HepG2 (cell line): ENCODE data around the gene GHR. TPM values are rescaled to one million over a fixed set of nuclear protein-coding genes. Genes with fewer than 3 reads are reported as not detected.

Source experiments
- ATAC-seq: fragments of 200-7000 bp; cut with Tn5 transposase; 3 replicates; pipeline ENCODE4 v1.9.1; 2020; ENCODE audit warnings: mild to moderate bottlenecking, moderate library complexity
- BruUV-seq: library from RNA; stranded (reverse); fragments of 400-500 nt; replicated peaks from 2 replicates; lab custom pipeline; 2021; lab: Mats Ljungman, UMichigan
- CTCF ChIA-PET: fragments of 300-600 bp; formaldehyde crosslinking; extraction: SDS; loops from one replicate; lab custom pipeline; 2021; ENCODE audit warnings: low total read pairs, inconsistent platforms, low intra/inter-chr PET ratio; lab: Yijun Ruan, JAX
- POLR2A ChIA-PET: fragments of 350-600 bp; sonication (Branson Sonifier 250); formaldehyde crosslinking; loops from one replicate; lab custom pipeline; 2020; ENCODE audit warnings: antibody characterized with exemption, inconsistent platforms; lab: Yijun Ruan, JAX
- DNase-seq: peaks from one replicate; pipeline ENCODE4 v3.0.0-alpha.2; 2015; ENCODE audit warnings: low spot score
- FAIRE-seq: peaks from 3 replicates; lab custom pipeline; 2011; peaks lifted over from hg19 to GRCh38; lab: Jason Lieb, UNC
- H2AFZ ChIP-seq: one replicate; pipeline ENCODE4 v1.6.1; 2011; ENCODE audit warnings: low read length, inconsistent platforms
- H3K27ac ChIP-seq: fragments of 300-600 bp; 3 replicates; pipeline ENCODE4 v1.8.0; 2011; ENCODE audit warnings: mixed run types, mild to moderate bottlenecking, mixed read lengths, low read length, inconsistent platforms; ENCODE audit not compliant: insufficient read depth; ENCODE audit errors: extremely low read length
- H3K27me3 ChIP-seq, 2 experiments: fragments of 200-600 bp in 1 of 2; 2 replicates in 1 of 2; 3 replicates in 1 of 2; pipeline versions ENCODE4 v1.6.0 to v1.8.0; 2011; ENCODE audit warnings: low read length in 2 of 2, mild to moderate bottlenecking in 2 of 2, moderate library complexity in 2 of 2, inconsistent platforms in 1 of 2; ENCODE audit not compliant: insufficient read depth in 2 of 2, control insufficient read depth in 1 of 2
- H3K36me3 ChIP-seq, 2 experiments: fragments of 200-600 bp in 1 of 2; replicated peaks in 1 of 2; 2 replicates in 1 of 2; 3 replicates in 1 of 2; pipeline versions ENCODE4 v1.5.1 to v1.8.0; 2011; ENCODE audit warnings: low read length in 2 of 2, inconsistent platforms in 1 of 2; ENCODE audit not compliant: insufficient read depth in 2 of 2, control insufficient read depth in 1 of 2
- H3K4me1 ChIP-seq: 2 replicates; pipeline ENCODE4 v1.5.1; 2012; ENCODE audit warnings: low read length, inconsistent platforms; ENCODE audit not compliant: insufficient read depth
- H3K4me2 ChIP-seq: 2 replicates; pipeline ENCODE4 v1.6.0; 2011; ENCODE audit warnings: low read depth, low read length, inconsistent platforms
- H3K4me3 ChIP-seq, 3 experiments: fragments of 200-600 bp in 1 of 3; sonication (generic), shearing (Covaris generic) in 1 of 3; replicated peaks in 1 of 3; 2 replicates each; pipeline ENCODE4 v1.5.1; 2011 to 2016; ENCODE audit warnings: low read length in 3 of 3, inconsistent platforms in 2 of 3, low read depth in 2 of 3, mild to moderate bottlenecking in 2 of 3, control low read depth in 1 of 3, mixed read lengths in 1 of 3; ENCODE audit not compliant: insufficient read depth in 1 of 3
- H3K79me2 ChIP-seq: one replicate; pipeline ENCODE4 v1.6.1; 2011; ENCODE audit warnings: low read length, inconsistent platforms; ENCODE audit not compliant: insufficient read depth
- H3K9ac ChIP-seq: 2 replicates; pipeline ENCODE4 v1.6.0; 2011; ENCODE audit warnings: mild to moderate bottlenecking, low read depth, low read length, inconsistent platforms; ENCODE audit not compliant: insufficient read depth
- H3K9me3 ChIP-seq: 2 replicates; pipeline ENCODE4 v1.5.1; 2012; ENCODE audit warnings: mild to moderate bottlenecking, low read length
- H4K20me1 ChIP-seq: 2 replicates; pipeline ENCODE4 v1.6.0; 2011; ENCODE audit warnings: inconsistent platforms, mild to moderate bottlenecking, low read length, moderate library complexity; ENCODE audit not compliant: insufficient read depth
- AGO2 ChIP-seq: fragments of 200-400 bp; formaldehyde crosslinking; optimal IDR thresholded peaks from 2 replicates; pipeline ENCODE3; 2017; ENCODE audit warnings: mild to moderate bottlenecking, low read depth, low read length, moderate library complexity
- FLYWCH1 ChIP-seq: sonication (generic); formaldehyde crosslinking; IDR thresholded peaks from 2 replicates; pipeline ENCODE4 v1.8.1; 2023; ENCODE audit warnings: mild to moderate bottlenecking, missing genetic modification reagents
- FOXC1 ChIP-seq: sonication (generic); formaldehyde crosslinking; IDR thresholded peaks from 2 replicates; pipeline ENCODE4 v1.8.0; 2022; ENCODE audit warnings: mild to moderate bottlenecking, missing genetic modification reagents, borderline replicate concordance
- MAF1 ChIP-seq: sonication (generic); formaldehyde crosslinking; IDR thresholded peaks from 2 replicates; pipeline ENCODE4 v1.5.0; 2020; ENCODE audit warnings: missing genetic modification reagents, borderline replicate concordance
- RELA ChIP-seq: sonication (generic); formaldehyde crosslinking; IDR thresholded peaks from 2 replicates; pipeline ENCODE4 v1.4.0; 2020; ENCODE audit warnings: missing genetic modification reagents
- RXRA ChIP-seq: sonication (generic); formaldehyde crosslinking; IDR thresholded peaks from 2 replicates; pipeline ENCODE4 v1.5.1; 2020; ENCODE audit warnings: missing genetic modification reagents
- SETDB1 ChIP-seq: sonication (generic); formaldehyde crosslinking; IDR thresholded peaks from 2 replicates; pipeline ENCODE4 v1.5.1; 2020; ENCODE audit warnings: missing genetic modification reagents, mild to moderate bottlenecking, borderline replicate concordance
- TBX2 ChIP-seq: sonication (generic); formaldehyde crosslinking; IDR thresholded peaks from 2 replicates; pipeline ENCODE4 v1.5.0; 2020; ENCODE audit warnings: missing genetic modification reagents, mild to moderate bottlenecking, borderline replicate concordance
- TOPORS ChIP-seq: sonication (generic); formaldehyde crosslinking; IDR thresholded peaks from 2 replicates; pipeline ENCODE4 v1.8.0; 2023; ENCODE audit warnings: mild to moderate bottlenecking, missing genetic modification reagents
- ZNF552 ChIP-seq: sonication (generic); formaldehyde crosslinking; IDR thresholded peaks from 2 replicates; pipeline ENCODE4 v1.9.0; 2022; ENCODE audit warnings: missing genetic modification reagents, mild to moderate bottlenecking, borderline replicate concordance
- ZNF597 ChIP-seq: sonication (generic); formaldehyde crosslinking; IDR thresholded peaks from 2 replicates; pipeline ENCODE4 v1.5.0; 2020; ENCODE audit warnings: missing genetic modification reagents
- ZNF891 ChIP-seq: sonication (generic); formaldehyde crosslinking; IDR thresholded peaks from 2 replicates; pipeline ENCODE4 v1.5.0; 2020; ENCODE audit warnings: mild to moderate bottlenecking, missing genetic modification reagents
- ZSCAN31 ChIP-seq: sonication (generic); formaldehyde crosslinking; IDR thresholded peaks from 2 replicates; pipeline ENCODE4 v1.5.0; 2020; ENCODE audit warnings: low read depth, mild to moderate bottlenecking, missing genetic modification reagents
- WGBS: methylation state at CpG from one replicate; pipeline ENCODE4 v1.1.6; 2017; ENCODE audit warnings: low lambda C conversion rate; 5-methylcytosine and 5-hydroxymethylcytosine counted together
- in situ Hi-C: cut with HindIII; loops from 2 replicates; pipeline ENCODE4 v1.10.0; 2017; ENCODE audit warnings: low pct_unique_long_range_greater_than_20kb; ENCODE audit not compliant: extremely low pct_ligation_motif_present
- intact Hi-C: fragments of 100-400 bp; cut with micrococcal nuclease; formaldehyde crosslinking; loops from one replicate; pipeline ENCODE4 v1.10.0; 2022; ENCODE audit not compliant: unreplicated experiment
- polyA plus RNA-seq, 8 experiments: library from polyadenylated mRNA; depleted of rRNA in 3 of 8; stranded (reverse) in 7 of 8; unstranded in 1 of 8; fragments of >200 nt; fragmentation: Illumina TruSeq in 4 of 8; extraction: Trizol in 4 of 8; gene quantifications; 2 replicates each; pipeline versions ENCODE4 v1.2.1 to v1.2.3, GENCODE V29; 2011 to 2016; ENCODE audit warnings: low read depth in 4 of 8, missing spikeins in 1 of 8, mixed read lengths in 1 of 8; ENCODE audit not compliant: insufficient read depth in 1 of 8
- total RNA-seq, 5 experiments: library from RNA; depleted of rRNA; stranded (reverse); fragments of >200 nt; fragmentation: Illumina TruSeq; extraction: Trizol; gene quantifications; 2 replicates each; pipeline ENCODE4 v1.2.3, GENCODE V29; 2016; ENCODE audit warnings: low read depth in 1 of 5
- TF ChIP-seq, protein P1 (sequence below): IDR thresholded peaks from 2 replicates; pipeline ENCODE4 v1.6.1; 2018; ENCODE audit warnings: missing genetic modification reagents, mild to moderate bottlenecking, missing compliant biosample characterization
- TF ChIP-seq, protein P2 (sequence below), 2 experiments: sonication (generic) in 1 of 2; formaldehyde crosslinking in 1 of 2; IDR thresholded peaks; 2 replicates each; pipeline versions ENCODE4 v1.5.1 to v1.6.1; 2011 to 2020; ENCODE audit warnings: borderline replicate concordance in 1 of 2, low read depth in 1 of 2, low read length in 1 of 2, mild to moderate bottlenecking in 1 of 2, missing genetic modification reagents in 1 of 2, moderate library complexity in 1 of 2

Gene GHR
- total and polyA plus RNA-seq, 2 of the 13 experiments (the other 11 are each of a cell fraction or from before 2014, with no cell fraction given): 0.07 TPM; not detected in 1

GRCh38 chr5:42628821-42629220 lies 205.6 kb downstream of the GHR start (continued):
- no peak for TF ChIP-seq ZNF597 (CRISPR knock-in tag)
- no peak for TF ChIP-seq FLYWCH1 (CRISPR knock-in tag)
- TF ChIP-seq TOPORS: no peak
- TF ChIP-seq ZNF891: no peak
- no peak for TF ChIP-seq ZSCAN31 (CRISPR knock-in tag)
- TF ChIP-seq FOXC1 (CRISPR knock-in tag): no peak
- TF ChIP-seq, all 625 proteins: peak for 0

DNA sequence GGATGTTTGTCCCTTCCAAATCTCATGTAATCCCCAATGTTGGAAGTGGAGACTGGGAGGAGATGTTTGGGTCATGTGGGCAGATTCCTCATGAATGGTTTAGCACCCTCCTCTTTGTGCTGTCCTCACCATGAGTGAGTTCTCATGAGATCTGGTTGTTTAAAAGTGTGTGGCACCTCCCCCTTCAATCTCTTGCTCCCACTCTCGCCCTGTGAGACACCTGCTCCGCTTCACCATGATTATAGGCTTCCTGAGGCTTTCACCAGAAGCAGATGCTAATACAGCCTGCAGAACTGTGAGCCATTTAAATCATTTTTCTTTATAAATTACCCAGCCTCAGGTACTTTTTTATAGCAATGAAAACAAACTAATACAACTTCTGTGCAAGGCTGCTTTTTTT lies 206.0 kb downstream of the GHR start:
- no peaks in the 10 kb centered on the region for H3K36me3 ChIP-seq
- H3K4me3 ChIP-seq: no peak overlapping the region
- intact Hi-C loops (no loop called here), in situ Hi-C loops (no loop called here)
- CTCF ChIA-PET: no interaction called here
- no peak overlapping the region for H3K9ac ChIP-seq
- H3K27ac ChIP-seq: no peak overlapping the region
- FAIRE-seq (no peak), DNase-seq (no peak), ATAC-seq (no peak)
- no peak overlapping the region for H2AFZ ChIP-seq
- no TSS peak for BruUV-seq
- WGBS: 9% methylated on average over 2 of the region's 2 CpGs
- H3K4me2 ChIP-seq: no peak overlapping the region
- POLR2A ChIA-PET: no interaction called here
- no peaks in the 10 kb centered on the region; a peak in 1 of 5 replicates for H3K27me3 ChIP-seq
- H3K9me3 ChIP-seq: no peaks in the 10 kb centered on the region
- no peaks in the 10 kb centered on the region for H3K79me2 ChIP-seq
- no peaks in the 10 kb centered on the region for H3K4me1 ChIP-seq
- no peaks in the 10 kb centered on the region for H4K20me1 ChIP-seq
- TF ChIP-seq ZNF552 (no peak), AGO2 (no peak), MAF1 (CRISPR knock-in tag) (no peak), TBX2 (no peak), SETDB1 (CRISPR knock-in tag) (no peak), RXRA (no peak), RELA (CRISPR knock-in tag) (no peak)
- TF ChIP-seq, protein P1, sequence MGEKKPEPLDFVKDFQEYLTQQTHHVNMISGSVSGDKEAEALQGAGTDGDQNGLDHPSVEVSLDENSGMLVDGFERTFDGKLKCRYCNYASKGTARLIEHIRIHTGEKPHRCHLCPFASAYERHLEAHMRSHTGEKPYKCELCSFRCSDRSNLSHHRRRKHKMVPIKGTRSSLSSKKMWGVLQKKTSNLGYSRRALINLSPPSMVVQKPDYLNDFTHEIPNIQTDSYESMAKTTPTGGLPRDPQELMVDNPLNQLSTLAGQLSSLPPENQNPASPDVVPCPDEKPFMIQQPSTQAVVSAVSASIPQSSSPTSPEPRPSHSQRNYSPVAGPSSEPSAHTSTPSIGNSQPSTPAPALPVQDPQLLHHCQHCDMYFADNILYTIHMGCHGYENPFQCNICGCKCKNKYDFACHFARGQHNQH: no peak
- TF ChIP-seq, protein P2, sequence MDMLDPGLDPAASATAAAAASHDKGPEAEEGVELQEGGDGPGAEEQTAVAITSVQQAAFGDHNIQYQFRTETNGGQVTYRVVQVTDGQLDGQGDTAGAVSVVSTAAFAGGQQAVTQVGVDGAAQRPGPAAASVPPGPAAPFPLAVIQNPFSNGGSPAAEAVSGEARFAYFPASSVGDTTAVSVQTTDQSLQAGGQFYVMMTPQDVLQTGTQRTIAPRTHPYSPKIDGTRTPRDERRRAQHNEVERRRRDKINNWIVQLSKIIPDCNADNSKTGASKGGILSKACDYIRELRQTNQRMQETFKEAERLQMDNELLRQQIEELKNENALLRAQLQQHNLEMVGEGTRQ (IDR thresholded peaks at IDR 0.05; ENCODE audit: low read depth, low read length): no peak
- TF ChIP-seq, protein P2 (CRISPR knock-in tag; IDR thresholded peaks at IDR 0.05; ENCODE audit: borderline replicate concordance): no peak
